AG04449 (cell line): ENCODE measurements around the gene RABL3.
"Not testable (repeated sequence)": the region's sequence is repeated elsewhere in the genome, so short reads cannot be mapped to it uniquely, and the experiment has no call there.

Experiments
- CTCF ChIA-PET: fragments of 350-600 bp; formaldehyde crosslinking; extraction: SDS; loops from one replicate; lab custom pipeline; 2021; ENCODE audit warnings: antibody characterized with exemption; lab: Yijun Ruan, JAX
- POLR2A ChIA-PET: fragments of 400-600, 350-600 bp; formaldehyde crosslinking; extraction: SDS; loops from one replicate; lab custom pipeline; 2020; ENCODE audit warnings: antibody characterized with exemption, inconsistent platforms; lab: Yijun Ruan, JAX
- DNase-seq: peaks from one replicate; pipeline ENCODE4 v3.0.0-alpha.2; 2010; ENCODE audit warnings: low read depth, low spot score
- H3K4me3 ChIP-seq: 2 replicates; pipeline ENCODE4 v1.5.1; 2011; ENCODE audit warnings: low read depth, mild to moderate bottlenecking, control low read depth, low read length
- CTCF ChIP-seq: IDR thresholded peaks from one replicate; pipeline ENCODE4 v1.5.1; 2011; ENCODE audit warnings: mild to moderate bottlenecking, moderate library complexity, low read length, control low read depth, inconsistent platforms; ENCODE audit not compliant: insufficient read depth; ENCODE audit errors: missing control alignments

Gene RABL3

GRCh38 chr3:120726791-120727190, 15.5 kb downstream of the RABL3 start:
- no peak for TF ChIP-seq CTCF
- DNase-seq: no peak
- ChIA-PET POLR2A (no interaction called here), CTCF (no interaction called here)
- H3K4me3 ChIP-seq: no peak overlapping the region

GRCh38 chr3:120719167-120719834, 23.0 kb downstream of the RABL3 start:
- CTCF ChIA-PET, H3K4me3 ChIP-seq, POLR2A ChIA-PET, DNase-seq: not testable (repeated sequence)

- H3K4me3 ChIP-seq: no peak overlapping the region
- CTCF ChIA-PET: interaction anchor here (1.0 to 1.4 kb wide), 2 partner anchors 20 to 82 kb away, joined by 3 read pairs; no protein-coding TSS in a partner anchor
- POLR2A ChIA-PET: no interaction called here
- no peak for DNase-seq
- no peak for TF ChIP-seq CTCF
Measured at GRCh38 chr3:120713262-120713661, 29.1 kb downstream of the RABL3 start.

GRCh38 chr3:120710369-120710768, 31.9 kb downstream of the RABL3 start:
- no peak for TF ChIP-seq CTCF
- no peak overlapping the region for H3K4me3 ChIP-seq
- DNase-seq: no peak
- ChIA-PET CTCF (interaction anchor here (1.5 kb wide), 1 partner anchor 19 kb away, joined by 3 read pairs; no protein-coding TSS in a partner anchor), POLR2A (no interaction called here)

GRCh38 chr3:120708408-120708807, 33.9 kb downstream of the RABL3 start:
- no peak for TF ChIP-seq CTCF
- CTCF ChIA-PET: interaction anchor here (0.8 kb wide), 1 partner anchor 10 kb away, joined by 3 read pairs; no protein-coding TSS in a partner anchor
- POLR2A ChIA-PET: no interaction called here
- no peak overlapping the region for H3K4me3 ChIP-seq
- DNase-seq: no peak

- no peak overlapping the region for H3K4me3 ChIP-seq
- no peak for DNase-seq
- no peak for TF ChIP-seq CTCF
- ChIA-PET POLR2A (no interaction called here), CTCF (no interaction called here)
Measured at GRCh38 chr3:120706950-120707349, 35.4 kb downstream of the RABL3 start.
